GM12875 (cell line): ENCODE results near the gene CLDN15.

ENCODE experiments used
- H3K4me3 ChIP-seq: one replicate; pipeline ENCODE4 v1.5.1; 2011; ENCODE audit warnings: low read depth, low read length, control low read depth
- TF ChIP-seq, protein P1 (sequence below): IDR thresholded peaks from 2 replicates; pipeline ENCODE4 v1.5.1; 2011; ENCODE audit warnings: low read depth, mild to moderate bottlenecking, control low read depth, inconsistent platforms, low read length, moderate library complexity, borderline replicate concordance; ENCODE audit not compliant: insufficient read depth

CLDN15 gene

GRCh38 chr7:101241443-101242349 is 4.1 kb upstream of the CLDN15 start:
- no peak overlapping the region for H3K4me3 ChIP-seq
- TF ChIP-seq, protein P1, sequence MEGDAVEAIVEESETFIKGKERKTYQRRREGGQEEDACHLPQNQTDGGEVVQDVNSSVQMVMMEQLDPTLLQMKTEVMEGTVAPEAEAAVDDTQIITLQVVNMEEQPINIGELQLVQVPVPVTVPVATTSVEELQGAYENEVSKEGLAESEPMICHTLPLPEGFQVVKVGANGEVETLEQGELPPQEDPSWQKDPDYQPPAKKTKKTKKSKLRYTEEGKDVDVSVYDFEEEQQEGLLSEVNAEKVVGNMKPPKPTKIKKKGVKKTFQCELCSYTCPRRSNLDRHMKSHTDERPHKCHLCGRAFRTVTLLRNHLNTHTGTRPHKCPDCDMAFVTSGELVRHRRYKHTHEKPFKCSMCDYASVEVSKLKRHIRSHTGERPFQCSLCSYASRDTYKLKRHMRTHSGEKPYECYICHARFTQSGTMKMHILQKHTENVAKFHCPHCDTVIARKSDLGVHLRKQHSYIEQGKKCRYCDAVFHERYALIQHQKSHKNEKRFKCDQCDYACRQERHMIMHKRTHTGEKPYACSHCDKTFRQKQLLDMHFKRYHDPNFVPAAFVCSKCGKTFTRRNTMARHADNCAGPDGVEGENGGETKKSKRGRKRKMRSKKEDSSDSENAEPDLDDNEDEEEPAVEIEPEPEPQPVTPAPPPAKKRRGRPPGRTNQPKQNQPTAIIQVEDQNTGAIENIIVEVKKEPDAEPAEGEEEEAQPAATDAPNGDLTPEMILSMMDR: no peak

GRCh38 chr7:101241015-101241363 is 3.4 kb upstream of the CLDN15 start:
- TF ChIP-seq, protein P1: no peak

GRCh38 chr7:101240226-101241014 is 2.8 kb upstream of the CLDN15 start:
- no peak overlapping the region for H3K4me3 ChIP-seq
- TF ChIP-seq, protein P1: no peak

More at GRCh38 chr7:101241015-101241363, 3.4 kb upstream of the CLDN15 start:
- H3K4me3 ChIP-seq: no peak overlapping the region

DNA sequence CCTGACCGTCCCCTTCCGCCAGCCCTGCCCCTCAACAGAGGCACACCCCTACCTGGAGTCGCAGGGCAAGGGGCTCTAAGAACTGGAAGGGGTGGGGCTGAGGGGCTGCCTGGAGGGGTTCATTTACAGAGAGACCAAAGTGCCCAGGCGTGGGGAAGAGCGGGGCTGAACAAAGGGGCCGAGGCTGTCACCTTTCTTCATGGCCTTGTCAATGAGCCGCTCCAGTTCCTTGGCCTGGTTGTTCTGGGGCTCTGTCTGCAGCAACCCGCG is 2.3 kb upstream of the CLDN15 start:
- no peak overlapping the region for H3K4me3 ChIP-seq
- TF ChIP-seq, protein P1: no peak

- no peak overlapping the region for H3K4me3 ChIP-seq
- TF ChIP-seq, protein P1: no peak
Measured at GRCh38 chr7:101239191-101239950, 1.8 kb upstream of the CLDN15 start.

GRCh38 chr7:101238226-101239182 is 902 bp upstream of the CLDN15 start:
- TF ChIP-seq, protein P1: no peak
- no peak overlapping the region for H3K4me3 ChIP-seq
